A549 (cell line): ENCODE results near the gene RNF44. TPM values are rescaled to one million over a fixed set of nuclear protein-coding genes. Genes with fewer than 3 reads are reported as not detected.

Experiments used
- ATAC-seq, 2 experiments: fragments of 200-7000 bp in 1 of 2; fragments of >200 bp in 1 of 2; cut with Nextera tagmentation in 1 of 2; cut with Tn5 transposase in 1 of 2; 3 replicates each; pipeline versions ENCODE4 v1.8.0 to v1.9.1; 2018 to 2020; ENCODE audit warnings: mild to moderate bottlenecking in 1 of 2, moderate library complexity in 1 of 2
- CTCF ChIA-PET: fragments of 300-600 bp; sonication (Branson Sonifier 250); formaldehyde crosslinking; extraction: SDS; loops from one replicate; lab custom pipeline; 2021; ENCODE audit warnings: antibody characterized with exemption, inconsistent platforms; lab: Yijun Ruan, JAX
- POLR2A ChIA-PET: fragments of 350-600 bp; formaldehyde crosslinking; extraction: SDS; loops from one replicate; lab custom pipeline; 2021; ENCODE audit warnings: antibody characterized with exemption, inconsistent platforms; lab: Yijun Ruan, JAX
- DNase-seq, 2 experiments: peaks; one replicate each; pipeline versions ENCODE4 v3.0.0 to v3.0.0-alpha.2; 2011 to 2016; ENCODE audit warnings: low read depth in 1 of 2, low spot score in 1 of 2
- FAIRE-seq: peaks from 2 replicates; lab custom pipeline; 2011; peaks lifted over from hg19 to GRCh38; lab: Jason Lieb, UNC
- H3K27ac ChIP-seq, 2 experiments: fragments of >200 bp; sonication (Bioruptor Twin); formaldehyde crosslinking; 3 replicates each; pipeline ENCODE4 v1.5.1; 2016 to 2017
- H3K4me1 ChIP-seq: fragments of >200 bp; sonication (Bioruptor Twin); formaldehyde crosslinking; 3 replicates; pipeline ENCODE4 v1.6.1; 2016
- H3K4me2 ChIP-seq: fragments of >200 bp; sonication (Bioruptor Twin); formaldehyde crosslinking; 3 replicates; pipeline ENCODE4 v1.6.1; 2016
- H3K4me3 ChIP-seq: fragments of >200 bp; sonication (Bioruptor Twin); formaldehyde crosslinking; 3 replicates; pipeline ENCODE4 v1.5.1; 2016
- H3K9me3 ChIP-seq: fragments of >200 bp; sonication (Bioruptor Twin); formaldehyde crosslinking; 3 replicates; pipeline ENCODE4 v1.6.1; 2016
- ATOH8 ChIP-seq: fragments of 250-450 bp; sonication (Bioruptor Pico); IDR thresholded peaks from 2 replicates; pipeline ENCODE4 v1.5.0; 2020; ENCODE audit warnings: low read depth, mild to moderate bottlenecking, moderate library complexity
- BCL3 ChIP-seq: fragments of >200 bp; sonication (Bioruptor Twin); formaldehyde crosslinking; IDR thresholded peaks from 3 replicates; pipeline ENCODE4 v1.6.1; 2016
- CBX2 ChIP-seq: fragments of 200-600 bp; sonication (generic); IDR thresholded peaks from 2 replicates; pipeline ENCODE4 v1.6.1; 2016; ENCODE audit warnings: low read depth, mild to moderate bottlenecking, borderline replicate concordance
- ESRRA ChIP-seq: fragments of 150-350 bp; IDR thresholded peaks from 2 replicates; pipeline ENCODE4 v1.6.1; 2014; ENCODE audit warnings: mild to moderate bottlenecking, low read length, borderline replicate concordance
- FOSB ChIP-seq: fragments of 250-450 bp; sonication (Bioruptor Pico); IDR thresholded peaks from 2 replicates; pipeline ENCODE4 v1.5.0; 2020; ENCODE audit warnings: mild to moderate bottlenecking, moderate library complexity
- GATA3 ChIP-seq: IDR thresholded peaks from 2 replicates; pipeline ENCODE4 v1.6.1; 2012; ENCODE audit warnings: borderline replicate concordance
- HOXA7 ChIP-seq: fragments of 250-450 bp; sonication (Bioruptor Pico); IDR thresholded peaks from 2 replicates; pipeline ENCODE4 v1.5.0; 2020; ENCODE audit warnings: mild to moderate bottlenecking, moderate library complexity
- KDM5A ChIP-seq: fragments of 200-600 bp; sonication (generic); IDR thresholded peaks from 2 replicates; pipeline ENCODE4 v1.6.1; 2016; ENCODE audit warnings: antibody characterized with exemption, mild to moderate bottlenecking
- MYC ChIP-seq: IDR thresholded peaks from 2 replicates; pipeline ENCODE4 v1.6.1; 2012; ENCODE audit warnings: mild to moderate bottlenecking, inconsistent platforms, low read length, improper control_type of control experiment, borderline replicate concordance
- REST ChIP-seq: fragments of 200-600 bp; sonication (generic); IDR thresholded peaks from 2 replicates; pipeline ENCODE4 v1.6.1; 2016; ENCODE audit warnings: antibody characterized with exemption, mild to moderate bottlenecking, moderate library complexity
- TP53 ChIP-seq: fragments of 250-450 bp; sonication (Bioruptor Pico); IDR thresholded peaks from 2 replicates; pipeline ENCODE4 v1.5.0; 2021; ENCODE audit warnings: mild to moderate bottlenecking, moderate library complexity
- USF2 ChIP-seq: fragments of 450-650 bp; IDR thresholded peaks from 2 replicates; pipeline ENCODE4 v1.6.1; 2014; ENCODE audit warnings: antibody characterized with exemption
- WGBS: methylation state at CpG from one replicate; pipeline ENCODE4 v1.1.6; 2017; ENCODE audit errors: missing lambda C conversion rate; 5-methylcytosine and 5-hydroxymethylcytosine counted together
- polyA plus RNA-seq, 4 experiments: library from polyadenylated mRNA; depleted of rRNA in 3 of 4; stranded (reverse); fragments of >200 nt; fragmentation: RNase III in 1 of 4; extraction: RNeasy Plus Mini Kit Qiagen cat#74134 plus additional on column Dnase treatment in 1 of 4; gene quantifications; 2 replicates in 3 of 4; 3 replicates in 1 of 4; pipeline ENCODE4 v1.2.3, GENCODE V29; 2011 to 2017

Gene RNF44
- polyA plus RNA-seq, 2 of the 4 experiments (the other 2 are of a cell fraction): 9.2 to 32.7 TPM

GRCh38 chr5:176583076-176583475 is 45.9 kb upstream of the RNF44 start:
- Histone ChIP-seq H3K4me3 (no peak overlapping the region), H3K4me1 (0 out of 3 replicates have a peak, but pooled peaks cover 1% of the 10 kb centered on the region), H3K9me3 (no peaks in the 10 kb centered on the region), H3K4me2 (no peak overlapping the region), H3K27ac (no peak overlapping the region)
- 53% methylated on average over 4 of the region's 4 CpGs for WGBS
- no peak for ATAC-seq
- no peak for DNase-seq
- FAIRE-seq: no peak
- ChIA-PET CTCF (interaction anchor here (1.3 to 5.6 kb wide), 4 partner anchors 9 to 166 kb away, joined by 3 to 39 read pairs (median 4); partner anchors contain the start of genes CLTB and TSPAN17), POLR2A (no interaction called here)
- TF ChIP-seq FOSB (CRISPR knock-in tag) (no peak), REST (no peak)

- CTCF ChIA-PET: interaction anchor here (1.4 to 4.1 kb wide), 2 partner anchors 9 to 165 kb away, joined by 4 to 20 read pairs; no protein-coding TSS in a partner anchor
- POLR2A ChIA-PET: no interaction called here
- FAIRE-seq (no peak), ATAC-seq (no peak), DNase-seq (no peak)
- no peak overlapping the region for H3K4me2 ChIP-seq
- H3K27ac ChIP-seq: no peak overlapping the region
- H3K4me3 ChIP-seq: no peak overlapping the region
- no peak for TF ChIP-seq USF2
- no peak for TF ChIP-seq ESRRA
- 0 out of 3 replicates have a peak, but pooled peaks cover 3% of the 10 kb centered on the region for H3K4me1 ChIP-seq
- 72% methylated on average over 12 of the region's 12 CpGs for WGBS
- H3K9me3 ChIP-seq: no peaks in the 10 kb centered on the region
Observed at GRCh38 chr5:176581361-176581760, 44.2 kb upstream of the RNF44 start.

- FAIRE-seq (no peak), DNase-seq (no peak), ATAC-seq (no peak)
- H3K4me1 ChIP-seq: 0 out of 3 replicates have a peak, but pooled peaks cover 3% of the 10 kb centered on the region
- 49% methylated on average over 4 of the region's 4 CpGs for WGBS
- H3K9me3 ChIP-seq: no peaks in the 10 kb centered on the region
- ChIA-PET CTCF (interaction anchor here (0.9 to 4.1 kb wide), 27 partner anchors 8 to 849 kb away, joined by 3 to 31 read pairs (median 6); partner anchors contain the start of genes CLTB, RNF44 and TSPAN17), POLR2A (no interaction called here)
- H3K27ac ChIP-seq: no peak overlapping the region
- no peak overlapping the region for H3K4me3 ChIP-seq
- H3K4me2 ChIP-seq: no peak overlapping the region
- TF ChIP-seq HOXA7 (CRISPR knock-in tag) (no peak), TP53 (CRISPR knock-in tag) (no peak), CBX2 (no peak), BCL3 (no peak), KDM5A (no peak), ATOH8 (CRISPR knock-in tag) (no peak), FOSB (CRISPR knock-in tag) (no peak), GATA3 (no peak), MYC (no peak)
Observed at GRCh38 chr5:176579323-176579722, 42.1 kb upstream of the RNF44 start.
